H9 (cell line): ENCODE measurements around the gene YIPF2. TPM values are rescaled to one million over a fixed set of nuclear protein-coding genes. Genes with fewer than 3 reads are reported as not detected.

ENCODE experiments used
- DNase-seq: peaks from one replicate; pipeline ENCODE4 v3.0.0-alpha.2; 2017
- H2AFZ ChIP-seq: one replicate; pipeline ENCODE4 v1.6.1; 2013; ENCODE audit warnings: mild to moderate bottlenecking, low read length, control low read depth, moderate library complexity
- H2AK5ac ChIP-seq: 2 replicates; pipeline ENCODE4 v1.6.1; 2013; ENCODE audit warnings: low read length, control low read depth, mixed read lengths; ENCODE audit not compliant: insufficient read length
- H2BK120ac ChIP-seq: one replicate; pipeline ENCODE4 v1.6.1; 2013; ENCODE audit warnings: low read depth, mild to moderate bottlenecking, low read length, control low read depth, inconsistent platforms; ENCODE audit not compliant: poor library complexity, severe bottlenecking
- H2BK12ac ChIP-seq: 2 replicates; pipeline ENCODE4 v1.6.1; 2013; ENCODE audit warnings: low read length, control low read depth, mixed read lengths, low read depth; ENCODE audit not compliant: insufficient read length
- H2BK15ac ChIP-seq: 2 replicates; pipeline ENCODE4 v1.6.1; 2013; ENCODE audit warnings: low read depth, low read length, control low read depth
- H2BK20ac ChIP-seq: one replicate; pipeline ENCODE4 v1.6.1; 2013; ENCODE audit warnings: low read depth, mild to moderate bottlenecking, low read length, control low read depth, inconsistent platforms; ENCODE audit not compliant: poor library complexity, severe bottlenecking
- H2BK5ac ChIP-seq: 2 replicates; pipeline ENCODE4 v1.6.1; 2013; ENCODE audit warnings: low read length, control low read depth, mixed read lengths; ENCODE audit not compliant: insufficient read length
- H3K14ac ChIP-seq: 2 replicates; pipeline ENCODE4 v1.6.1; 2013; ENCODE audit warnings: low read length, control low read depth; ENCODE audit not compliant: insufficient read depth
- H3K18ac ChIP-seq: 2 replicates; pipeline ENCODE4 v1.6.1; 2013; ENCODE audit warnings: low read depth, mild to moderate bottlenecking, mixed read lengths, low read length, control low read depth; ENCODE audit not compliant: insufficient read length
- H3K23ac ChIP-seq: 2 replicates; pipeline ENCODE4 v1.6.1; 2013; ENCODE audit warnings: low read length, control low read depth, mixed read lengths, low read depth; ENCODE audit not compliant: insufficient read length
- H3K23me2 ChIP-seq: 2 replicates; pipeline ENCODE4 v1.6.1; 2013; ENCODE audit warnings: low read depth, mild to moderate bottlenecking, mixed read lengths, low read length, control low read depth; ENCODE audit not compliant: insufficient read length, poor library complexity, severe bottlenecking
- H3K27ac ChIP-seq: 2 replicates; pipeline ENCODE4 v1.5.1; 2013; ENCODE audit warnings: low read length, control low read depth, mixed read lengths, low read depth; ENCODE audit not compliant: insufficient read length
- H3K27me3 ChIP-seq: 2 replicates; pipeline ENCODE4 v1.6.1; 2013; ENCODE audit warnings: low read length, control low read depth, inconsistent platforms; ENCODE audit not compliant: insufficient read depth
- H3K4ac ChIP-seq: 2 replicates; pipeline ENCODE4 v1.6.1; 2013; ENCODE audit warnings: low read depth, mild to moderate bottlenecking, control low read depth, inconsistent platforms, low read length, moderate library complexity
- H3K4me1 ChIP-seq: 2 replicates; pipeline ENCODE4 v1.6.1; 2013; ENCODE audit warnings: low read length, control low read depth, inconsistent platforms; ENCODE audit not compliant: insufficient read depth
- H3K4me2 ChIP-seq: 2 replicates; pipeline ENCODE4 v1.6.1; 2013; ENCODE audit warnings: low read length, control low read depth, mixed read lengths; ENCODE audit not compliant: insufficient read length, insufficient read depth
- H3K56ac ChIP-seq: 2 replicates; pipeline ENCODE4 v1.6.1; 2013; ENCODE audit warnings: low read depth, mild to moderate bottlenecking, mixed read lengths, low read length, control low read depth; ENCODE audit not compliant: insufficient read length
- H3K79me1 ChIP-seq: 2 replicates; pipeline ENCODE4 v1.6.1; 2013; ENCODE audit warnings: low read depth, mild to moderate bottlenecking, moderate library complexity, low read length, control low read depth, inconsistent platforms; ENCODE audit not compliant: insufficient read depth, poor library complexity, severe bottlenecking
- H3K79me2 ChIP-seq: 2 replicates; pipeline ENCODE4 v1.6.1; 2013; ENCODE audit warnings: low read length, control low read depth, inconsistent platforms; ENCODE audit not compliant: insufficient read depth
- H3K9ac ChIP-seq: 2 replicates; pipeline ENCODE4 v1.6.1; 2013; ENCODE audit warnings: low read length, control low read depth, mixed read lengths; ENCODE audit not compliant: insufficient read length; ENCODE audit errors: extremely low read depth
- H3K9me3 ChIP-seq: one replicate; pipeline ENCODE4 v1.6.1; 2013; ENCODE audit warnings: low read depth, low read length, inconsistent platforms; ENCODE audit not compliant: control insufficient read depth
- H3T11ph ChIP-seq: one replicate; pipeline ENCODE4 v1.6.1; 2013; ENCODE audit warnings: mild to moderate bottlenecking, low read length, control low read depth, inconsistent platforms
- H4K20me1 ChIP-seq: one replicate; pipeline ENCODE4 v1.6.1; 2013; ENCODE audit not compliant: control insufficient read depth, insufficient read length, insufficient read depth
- H4K5ac ChIP-seq: 2 replicates; pipeline ENCODE4 v1.6.1; 2013; ENCODE audit warnings: low read depth, mild to moderate bottlenecking, mixed read lengths, low read length, control low read depth; ENCODE audit not compliant: insufficient read length
- H4K8ac ChIP-seq: replicated peaks from 2 replicates; pipeline ENCODE4 v1.6.1; 2013; ENCODE audit warnings: low read length, control low read depth, mixed read lengths, low read depth; ENCODE audit not compliant: insufficient read length
- H4K91ac ChIP-seq: 2 replicates; pipeline ENCODE4 v1.6.1; 2013; ENCODE audit warnings: low read depth, mild to moderate bottlenecking, moderate library complexity, mixed read lengths, low read length, control low read depth; ENCODE audit not compliant: insufficient read length
- H3K27ac Mint-ChIP-seq, 3 experiments: 2 replicates in 2 of 3; 3 replicates in 1 of 3; pipeline ENCODE4 v1.8.0; 2020 to 2021; ENCODE audit warnings: mixed read lengths in 3 of 3, mild to moderate bottlenecking in 1 of 3, moderate library complexity in 1 of 3
- H3K27me3 Mint-ChIP-seq: 2 replicates; pipeline ENCODE4 v1.8.0; 2021; ENCODE audit warnings: low read depth, mild to moderate bottlenecking, moderate library complexity, mixed read lengths
- H3K36me3 Mint-ChIP-seq, 3 experiments: 2 replicates in 2 of 3; 3 replicates in 1 of 3; pipeline ENCODE4 v1.8.0; 2020 to 2021; ENCODE audit warnings: low read depth in 3 of 3, mixed read lengths in 3 of 3; ENCODE audit not compliant: insufficient read depth in 1 of 3
- H3K4me1 Mint-ChIP-seq, 2 experiments: 2 replicates each; pipeline ENCODE4 v1.8.0; 2020; ENCODE audit warnings: mixed read lengths in 2 of 2
- H3K4me3 Mint-ChIP-seq, 2 experiments: 2 replicates in 1 of 2; 3 replicates in 1 of 2; pipeline ENCODE4 v1.8.0; 2020 to 2021; ENCODE audit warnings: mild to moderate bottlenecking in 2 of 2, mixed read lengths in 2 of 2, moderate library complexity in 1 of 2
- H3K9me3 Mint-ChIP-seq, 2 experiments: 2 replicates in 1 of 2; 3 replicates in 1 of 2; pipeline ENCODE4 v1.8.0; 2020; ENCODE audit warnings: mild to moderate bottlenecking in 2 of 2, mixed read lengths in 2 of 2, moderate library complexity in 1 of 2
- CTCF ChIP-seq: fragments of 200-600 bp; sonication (generic); conservative IDR thresholded peaks from 3 replicates; pipeline ENCODE4 v1.8.0; 2021; ENCODE audit warnings: antibody characterized with exemption, mild to moderate bottlenecking
- WGBS: extraction: QIAGEN DNeasy Blood & Tissue Kit; methylation state at CpG from one replicate; pipeline ENCODE4 v1.1.7; 2013; ENCODE audit warnings: missing lambda C conversion rate, low lambda C conversion rate, mixed read lengths; ENCODE audit not compliant: insufficient read length; ENCODE audit errors: extremely low coverage; 5-methylcytosine and 5-hydroxymethylcytosine counted together
- total RNA-seq: library from RNA; stranded (reverse); gene quantifications from 2 replicates; pipeline ENCODE4 v1.2.1, GENCODE V29; 2021

Gene YIPF2
- total RNA-seq, 1 experiment from 2014 or later, result 58.2 TPM

GRCh38 chr19:10919352-10920287 is 8.8 kb downstream of the YIPF2 start:
- H3K27me3 ChIP-seq, result no peaks in the 10 kb centered on the region
- Mint-ChIP-seq H3K9me3 (no peaks in the 10 kb centered on the region), H3K4me1 (no peaks in the 10 kb centered on the region), H3K36me3 (peaks cover 7 to 62% (median 51%) of the 10 kb centered on the region in 3 experiments; a peak in 6 of 7 replicates), H3K4me3 (no peak overlapping the region), H3K27ac (no peak overlapping the region), H3K27me3 (no peaks in the 10 kb centered on the region)
- no peak overlapping the region for H4K8ac ChIP-seq
- no peaks in the 10 kb centered on the region for H3K79me2 ChIP-seq
- no peak overlapping the region for H3K23ac ChIP-seq
- no peaks in the 10 kb centered on the region for H3K4me1 ChIP-seq
- H3K9ac ChIP-seq, result no peak overlapping the region
- no peak overlapping the region for H2BK120ac ChIP-seq
- no peak overlapping the region for H2AK5ac ChIP-seq
- H3K79me1 ChIP-seq, result no peaks in the 10 kb centered on the region
- H3T11ph ChIP-seq, result no peak overlapping the region
- no peak overlapping the region for H2BK12ac ChIP-seq
- no peak overlapping the region for H3K18ac ChIP-seq
- H2AFZ ChIP-seq, result no peak overlapping the region
- no peak overlapping the region for H2BK15ac ChIP-seq
- no peak overlapping the region for H3K4me2 ChIP-seq
- H2BK20ac ChIP-seq, result no peak overlapping the region
- no peak overlapping the region for H4K5ac ChIP-seq
- WGBS, result no CpG with 5 or more reads among the region's 26 CpGs
- no peak overlapping the region for H3K4ac ChIP-seq
- H4K91ac ChIP-seq, result no peak overlapping the region
- DNase-seq, result peak; percentile 21
- no peaks in the 10 kb centered on the region for H4K20me1 ChIP-seq
- no peak overlapping the region for H2BK5ac ChIP-seq
- no peaks in the 10 kb centered on the region for H3K23me2 ChIP-seq
- TF ChIP-seq CTCF, result no peak
- no peak overlapping the region for H3K27ac ChIP-seq
- H3K56ac ChIP-seq, result no peak overlapping the region
- H3K9me3 ChIP-seq, result no peaks in the 10 kb centered on the region
- no peak overlapping the region for H3K14ac ChIP-seq
